LNCaP clone FGC (cell line): ENCODE data around the gene ZBTB1.

Source experiments
- DNase-seq: peaks from one replicate; pipeline ENCODE4 v3.0.0-alpha.2; 2011; ENCODE audit warnings: low read depth
- H3K4me3 ChIP-seq: 2 replicates; pipeline ENCODE4 v1.5.1; 2011; ENCODE audit warnings: mild to moderate bottlenecking, low read depth, low read length, control low read depth
- CTCF ChIP-seq: IDR thresholded peaks from 2 replicates; pipeline ENCODE4 v1.5.1; 2012; ENCODE audit warnings: mild to moderate bottlenecking; ENCODE audit not compliant: control insufficient read depth, insufficient read depth; ENCODE audit errors: extremely low read depth

The ZBTB1 gene

DNA sequence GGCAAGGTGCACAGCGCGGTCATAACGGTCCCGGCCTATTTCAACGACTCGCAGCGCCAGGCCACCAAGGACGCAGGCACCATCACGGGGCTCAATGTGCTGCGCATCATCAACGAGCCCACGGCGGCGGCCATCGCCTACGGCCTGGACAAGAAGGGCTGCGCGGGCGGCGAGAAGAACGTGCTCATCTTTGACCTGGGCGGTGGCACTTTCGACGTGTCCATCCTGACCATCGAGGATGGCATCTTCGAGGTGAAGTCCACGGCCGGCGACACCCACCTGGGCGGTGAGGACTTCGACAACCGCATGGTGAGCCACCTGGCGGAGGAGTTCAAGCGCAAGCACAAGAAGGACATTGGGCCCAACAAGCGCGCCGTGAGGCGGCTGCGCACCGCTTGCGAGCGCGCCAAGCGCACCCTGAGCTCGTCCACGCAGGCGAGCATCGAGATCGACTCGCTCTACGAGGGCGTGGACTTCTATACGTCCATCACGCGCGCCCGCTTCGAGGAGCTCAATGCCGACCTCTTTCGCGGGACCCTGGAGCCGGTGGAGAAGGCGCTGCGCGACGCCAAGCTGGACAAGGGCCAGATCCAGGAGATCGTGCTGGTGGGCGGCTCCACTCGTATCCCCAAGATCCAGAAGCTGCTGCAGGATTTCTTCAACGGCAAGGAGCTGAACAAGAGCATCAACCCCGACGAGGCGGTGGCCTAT lies 36.8 kb downstream of the ZBTB1 start:
- no peak overlapping the region for H3K4me3 ChIP-seq
- TF ChIP-seq CTCF = no peak
- no peak for DNase-seq

GRCh38 chr14:64541972-64542835 lies 37.6 kb downstream of the ZBTB1 start:
- DNase-seq = no peak
- H3K4me3 ChIP-seq = no peak overlapping the region
- no peak for TF ChIP-seq CTCF

- DNase-seq = no peak
- TF ChIP-seq CTCF = no peak
- no peak overlapping the region for H3K4me3 ChIP-seq
Measured at GRCh38 chr14:64542836-64543201, 38.2 kb downstream of the ZBTB1 start.

GRCh38 chr14:64544607-64545312 lies 40.2 kb downstream of the ZBTB1 start:
- DNase-seq = no peak
- TF ChIP-seq CTCF = no peak
- no peak overlapping the region for H3K4me3 ChIP-seq

GRCh38 chr14:64549016-64549415 lies 44.4 kb downstream of the ZBTB1 start:
- DNase-seq = no peak
- no peak for TF ChIP-seq CTCF
- no peak overlapping the region for H3K4me3 ChIP-seq

DNA sequence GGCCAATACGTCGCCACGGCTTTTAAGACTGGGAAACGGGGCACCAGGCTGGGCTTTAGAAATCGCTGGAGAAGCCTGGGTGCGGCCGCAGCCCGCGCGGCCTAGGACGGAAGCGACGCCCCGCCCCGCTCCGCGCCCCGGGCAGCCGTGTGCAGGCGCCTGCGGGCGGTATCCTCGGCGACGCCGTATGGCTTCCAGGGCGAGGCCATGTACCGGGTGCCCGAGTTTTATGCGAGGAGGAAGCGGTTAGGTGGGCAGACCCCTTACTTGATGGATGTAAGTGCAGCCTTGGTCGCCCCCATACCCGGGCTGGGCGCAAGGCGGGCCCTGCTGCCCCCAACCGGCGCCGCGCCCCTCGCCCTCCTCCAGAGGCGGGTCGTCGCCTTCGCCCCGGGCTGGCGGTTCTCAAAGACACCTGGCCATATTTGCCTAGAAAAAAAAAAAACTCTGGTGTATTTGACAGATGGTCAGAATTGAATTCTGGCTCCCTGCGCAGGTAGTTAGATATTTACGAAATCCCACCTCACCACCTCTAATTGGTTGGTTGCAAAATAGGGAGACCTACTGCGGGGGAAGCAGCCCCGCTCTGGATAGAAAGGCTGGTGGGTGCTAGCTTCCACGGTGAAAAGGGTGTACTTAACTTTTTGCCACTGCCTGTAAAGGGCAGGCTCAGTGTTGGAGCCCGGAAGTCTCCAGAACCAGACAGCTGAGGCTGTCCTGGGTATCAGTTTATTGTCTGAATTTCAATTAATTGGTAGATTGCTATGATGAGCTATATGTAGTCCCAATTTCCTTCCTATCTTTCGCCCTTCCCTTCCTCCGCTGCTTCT lies 45.4 kb downstream of the ZBTB1 start, which contains the start of gene PPP1R36:
PPP1R36 (plus strand) TSS at position 171 of the 830 bp plus-strand sequence; CDS start at position 208, 37 bp downstream.
- DNase-seq = no peak
- H3K4me3 ChIP-seq = no peak within 1 kb of the TSS
- TF ChIP-seq CTCF = no peak
